ENCODE results near the gene MAP4K3.

Gene MAP4K3

DNA sequence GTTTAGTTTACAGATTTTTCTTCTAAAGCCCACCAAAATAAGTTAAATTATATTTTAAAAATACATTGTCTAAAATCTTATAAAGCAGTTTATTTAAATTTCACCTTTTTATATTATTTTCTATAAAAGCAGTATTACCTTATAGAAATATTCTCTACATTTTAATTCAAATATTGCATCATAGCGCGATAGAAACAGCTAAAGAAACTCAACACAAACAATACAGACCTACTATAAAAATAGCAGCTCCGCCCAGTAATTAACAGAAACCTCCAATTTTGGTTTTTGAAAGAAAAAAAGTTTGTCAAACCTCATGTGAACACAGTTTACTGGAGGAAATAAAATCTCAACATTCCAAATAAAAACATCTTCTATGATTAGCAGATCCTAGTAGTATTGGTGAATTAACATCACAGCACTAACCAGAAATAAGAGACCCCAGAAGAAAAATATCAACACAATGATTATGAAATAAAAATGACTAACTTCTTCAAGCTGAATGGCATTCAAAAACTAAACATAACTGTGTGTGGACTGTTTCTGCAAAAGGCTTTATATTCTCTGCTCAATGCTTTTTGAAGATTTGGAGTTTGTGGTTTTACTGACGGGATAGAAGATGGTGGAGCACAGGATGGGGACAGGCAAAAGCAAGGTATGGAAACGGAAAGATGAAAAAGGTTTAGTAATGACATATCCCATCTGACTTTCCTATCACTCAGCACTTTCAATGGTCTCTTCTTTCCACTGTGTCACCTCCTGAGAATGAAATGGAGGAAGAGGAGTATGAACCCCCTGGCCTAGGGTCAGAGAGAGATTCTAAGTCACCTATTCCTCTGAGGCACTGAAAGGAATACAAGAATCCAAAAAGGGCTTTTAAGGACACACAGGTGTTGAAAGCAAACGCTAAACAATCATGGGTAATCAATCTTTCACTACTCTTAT, 17.5 kb downstream of the MAP4K3 start:
- H3K4me3 ChIP-seq (ENCODE audit: control insufficient read depth in 1 of 7, extremely low read depth in 1 of 7, insufficient read depth in 4 of 7, low read depth in 2 of 7, low read length in 6 of 7) = no peak overlapping the region
- ChIA-PET CTCF (interaction anchor here (0.8 to 2.4 kb wide), 3 partner anchors 12 to 40 kb away, joined by 3 to 7 read pairs (median 4); no protein-coding TSS in a partner anchor), POLR2A (no interaction called here)
- no peak overlapping the region for H3K27ac ChIP-seq (ENCODE audit: insufficient read depth in 1 of 2, low read depth in 1 of 2, low read length in 2 of 2, poor library complexity in 1 of 2, severe bottlenecking in 2 of 2)
- no peaks in the 10 kb centered on the region for H3K27me3 ChIP-seq (replicated peaks in 2 of 5; ENCODE audit: control insufficient read depth in 4 of 5, insufficient read depth in 5 of 5, low read length in 4 of 5)
- H3K4me1 ChIP-seq (ENCODE audit: control extremely low read depth in 1 of 4, control insufficient read depth in 4 of 4, insufficient read depth in 4 of 4, low read length in 3 of 4) = peaks cover 0 to 8% (median 7%) of the 10 kb centered on the region in 4 experiments
- no peak for DNase-seq
- peaks cover 0 to 2% (median 0%) of the 10 kb centered on the region in 4 experiments for H3K36me3 ChIP-seq (ENCODE audit: control insufficient read depth in 4 of 4, insufficient read depth in 4 of 4, low read length in 3 of 4)
- no peaks in the 10 kb centered on the region for H3K9me3 ChIP-seq (ENCODE audit: control extremely low read depth in 1 of 5, control insufficient read depth in 4 of 5, insufficient read depth in 2 of 5, low read depth in 1 of 5, low read length in 4 of 5)
- WGBS (ENCODE audit: insufficient coverage) = no CpG with 5 or more reads among the region's 6 CpGs

DNA sequence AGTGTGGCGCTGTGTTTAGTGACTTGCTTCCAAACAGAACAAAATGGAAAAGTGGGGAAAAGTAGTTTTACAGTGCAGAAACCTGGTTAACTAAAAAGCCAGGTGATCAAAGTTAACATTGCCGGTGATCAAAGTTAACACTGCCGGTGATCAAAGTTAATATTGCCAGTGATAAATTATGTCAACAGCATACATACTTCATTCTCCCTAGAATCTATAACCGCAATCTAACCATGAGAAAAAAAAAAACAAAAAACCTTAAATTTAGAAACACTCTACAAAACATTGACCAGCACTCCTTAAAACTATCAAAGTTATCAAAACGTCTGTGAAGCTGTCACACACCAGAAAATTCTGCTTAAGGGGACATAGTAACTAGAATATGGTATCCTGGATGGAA, 18.6 kb downstream of the MAP4K3 start:
- DNase-seq = no peak
- ChIA-PET POLR2A (no interaction called here), CTCF (interaction anchor here (0.8 to 2.4 kb wide), 3 partner anchors 13 to 39 kb away, joined by 3 to 7 read pairs (median 4); no protein-coding TSS in a partner anchor)
- H3K4me3 ChIP-seq (ENCODE audit: control insufficient read depth in 1 of 7, extremely low read depth in 1 of 7, insufficient read depth in 4 of 7, low read depth in 2 of 7, low read length in 6 of 7) = no peak overlapping the region
- 100% methylated on average over 3 of the region's 5 CpGs for WGBS (ENCODE audit: insufficient coverage)
- no peak overlapping the region for H3K27ac ChIP-seq (ENCODE audit: insufficient read depth in 1 of 2, low read depth in 1 of 2, low read length in 2 of 2, poor library complexity in 1 of 2, severe bottlenecking in 2 of 2)
- peaks cover 0 to 2% (median 0%) of the 10 kb centered on the region in 4 experiments for H3K36me3 ChIP-seq (ENCODE audit: control insufficient read depth in 4 of 4, insufficient read depth in 4 of 4, low read length in 3 of 4)
- no peaks in the 10 kb centered on the region for H3K9me3 ChIP-seq (ENCODE audit: control extremely low read depth in 1 of 5, control insufficient read depth in 4 of 5, insufficient read depth in 2 of 5, low read depth in 1 of 5, low read length in 4 of 5)
- H3K4me1 ChIP-seq (ENCODE audit: control extremely low read depth in 1 of 4, control insufficient read depth in 4 of 4, insufficient read depth in 4 of 4, low read length in 3 of 4) = peaks cover 0 to 4% (median 1%) of the 10 kb centered on the region in 4 experiments
- H3K27me3 ChIP-seq (replicated peaks in 2 of 5; ENCODE audit: control insufficient read depth in 4 of 5, insufficient read depth in 5 of 5, low read length in 4 of 5) = no peaks in the 10 kb centered on the region

DNA sequence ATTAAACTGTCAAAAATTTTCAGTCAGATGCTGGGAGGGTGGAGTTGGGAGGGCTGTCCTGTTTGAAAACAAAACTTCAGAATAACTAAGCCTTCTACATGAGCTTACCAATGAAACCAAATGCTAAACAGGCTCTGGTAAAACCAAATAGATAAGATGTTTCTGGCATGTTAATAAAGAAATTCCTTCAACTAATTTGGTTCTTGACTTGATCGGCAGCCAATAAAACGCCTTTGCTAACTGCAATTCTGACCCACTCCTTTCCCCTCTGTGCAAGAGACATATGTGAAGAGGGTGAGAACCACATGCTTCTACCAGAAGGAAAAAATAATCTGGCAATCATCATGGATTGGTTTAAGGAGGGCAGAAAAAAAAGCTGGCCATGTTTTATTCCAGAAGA, 20.9 kb downstream of the MAP4K3 start:
- CTCF ChIA-PET = no interaction called here

DNA sequence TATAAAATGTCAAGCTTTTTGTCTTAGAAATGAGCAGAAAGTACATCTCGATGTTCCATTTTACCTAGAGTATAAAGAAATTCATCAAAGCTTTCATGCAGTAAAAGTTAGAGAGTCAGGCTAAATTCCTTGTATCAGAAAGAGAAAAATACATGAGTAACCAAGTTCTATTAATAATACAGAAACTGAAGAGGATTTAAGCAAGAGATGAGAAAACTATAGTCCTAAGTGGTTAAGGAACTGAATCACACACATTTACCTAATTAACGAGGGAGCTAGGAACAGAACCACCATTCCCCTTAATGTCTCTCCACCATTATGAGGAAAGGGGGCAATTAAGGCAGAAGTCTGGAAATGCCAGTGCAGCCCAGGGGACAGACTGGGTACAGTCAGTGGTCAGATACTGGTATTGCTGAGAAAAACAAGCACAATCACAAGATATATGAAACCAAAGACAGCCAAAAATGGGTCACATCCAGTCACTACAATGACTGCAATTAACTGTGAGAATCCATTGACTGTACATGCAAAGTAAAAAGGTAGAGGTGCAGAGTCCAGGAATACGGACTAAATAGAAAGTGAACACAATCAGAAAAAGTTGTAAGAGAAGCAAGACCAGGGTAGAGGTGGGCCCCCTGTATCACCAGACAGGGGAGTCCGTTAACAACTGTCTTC, 23.9 kb downstream of the MAP4K3 start:
- CTCF ChIA-PET = interaction anchor here (4.0 kb wide), 1 partner anchor 14 kb away, joined by 14 read pairs; no protein-coding TSS in a partner anchor
- POLR2A ChIA-PET = no interaction called here
- H3K27me3 ChIP-seq (replicated peaks in 2 of 5; ENCODE audit: control insufficient read depth in 4 of 5, insufficient read depth in 5 of 5, low read length in 4 of 5) = no peaks in the 10 kb centered on the region
- H3K4me1 ChIP-seq (ENCODE audit: control extremely low read depth in 1 of 4, control insufficient read depth in 4 of 4, insufficient read depth in 4 of 4, low read length in 3 of 4) = peaks cover 0 to 17% (median 9%) of the 10 kb centered on the region in 4 experiments
- no peak for DNase-seq
- no peak overlapping the region for H3K27ac ChIP-seq (ENCODE audit: insufficient read depth in 1 of 2, low read depth in 1 of 2, low read length in 2 of 2, poor library complexity in 1 of 2, severe bottlenecking in 2 of 2)
- H3K36me3 ChIP-seq (ENCODE audit: control insufficient read depth in 4 of 4, insufficient read depth in 4 of 4, low read length in 3 of 4) = no peaks in the 10 kb centered on the region
- no peaks in the 10 kb centered on the region for H3K9me3 ChIP-seq (ENCODE audit: control extremely low read depth in 1 of 5, control insufficient read depth in 4 of 5, insufficient read depth in 2 of 5, low read depth in 1 of 5, low read length in 4 of 5)
- WGBS (ENCODE audit: insufficient coverage) = 100% methylated on average over 3 of the region's 4 CpGs
- H3K4me3 ChIP-seq (ENCODE audit: control insufficient read depth in 1 of 7, extremely low read depth in 1 of 7, insufficient read depth in 4 of 7, low read depth in 2 of 7, low read length in 6 of 7) = no peak overlapping the region

More for the DNA sequence above, 20.9 kb downstream of the MAP4K3 start:
- Histone ChIP-seq H3K27ac (ENCODE audit: insufficient read depth in 1 of 2, low read depth in 1 of 2, low read length in 2 of 2, poor library complexity in 1 of 2, severe bottlenecking in 2 of 2) (no peak overlapping the region), H3K9me3 (ENCODE audit: control extremely low read depth in 1 of 5, control insufficient read depth in 4 of 5, insufficient read depth in 2 of 5, low read depth in 1 of 5, low read length in 4 of 5) (no peaks in the 10 kb centered on the region), H3K27me3 (replicated peaks in 2 of 5; ENCODE audit: control insufficient read depth in 4 of 5, insufficient read depth in 5 of 5, low read length in 4 of 5) (no peaks in the 10 kb centered on the region), H3K4me1 (ENCODE audit: control extremely low read depth in 1 of 4, control insufficient read depth in 4 of 4, insufficient read depth in 4 of 4, low read length in 3 of 4) (no peaks in the 10 kb centered on the region), H3K4me3 (ENCODE audit: control insufficient read depth in 1 of 7, extremely low read depth in 1 of 7, insufficient read depth in 4 of 7, low read depth in 2 of 7, low read length in 6 of 7) (no peak overlapping the region), H3K36me3 (ENCODE audit: control insufficient read depth in 4 of 4, insufficient read depth in 4 of 4, low read length in 3 of 4) (no peaks in the 10 kb centered on the region)
- no peak for DNase-seq
- 93% methylated on average over 2 of the region's 2 CpGs for WGBS (ENCODE audit: insufficient coverage)
- POLR2A ChIA-PET = no interaction called here

DNA sequence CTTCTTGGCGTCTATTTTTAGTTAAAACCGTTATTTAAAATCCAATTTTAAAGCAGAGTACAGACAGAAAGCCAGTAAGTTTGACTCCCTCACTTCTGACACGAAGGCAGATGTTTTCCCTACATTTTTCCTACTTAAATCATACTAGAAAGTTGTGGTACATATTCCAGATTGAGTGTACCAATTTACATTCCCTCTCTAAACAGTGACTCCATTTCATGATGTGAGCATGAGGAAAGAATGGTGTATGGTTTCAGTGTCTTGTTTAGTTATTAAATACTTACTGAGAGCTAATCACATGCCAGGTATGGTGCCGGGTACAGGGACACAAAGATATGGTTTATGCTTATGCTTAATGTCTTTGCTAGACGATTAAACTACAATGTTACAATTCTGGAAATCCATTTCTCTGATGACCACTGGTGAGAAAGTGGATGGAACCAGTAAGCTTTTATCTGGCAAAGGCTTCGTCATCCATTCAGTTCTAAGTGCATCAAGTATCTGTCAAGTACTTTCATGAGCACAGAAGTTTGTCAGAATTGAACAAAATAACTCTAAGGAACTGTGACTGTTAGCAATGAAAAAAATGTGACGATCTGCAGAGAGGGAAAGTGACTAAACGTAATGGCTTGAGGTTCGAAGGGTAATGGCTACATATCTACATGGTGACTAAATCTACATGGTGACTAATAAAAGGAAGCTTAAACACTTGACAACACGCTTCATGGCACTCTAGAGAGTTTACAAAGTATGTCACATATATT, 25.7 kb downstream of the MAP4K3 start:
- ChIA-PET POLR2A (no interaction called here), CTCF (interaction anchor here (0.7 to 4.0 kb wide), 2 partner anchors 12 to 21 kb away, joined by 3 to 14 read pairs; no protein-coding TSS in a partner anchor)
- Histone ChIP-seq H3K36me3 (ENCODE audit: control insufficient read depth in 4 of 4, insufficient read depth in 4 of 4, low read length in 3 of 4) (no peaks in the 10 kb centered on the region), H3K4me1 (ENCODE audit: control extremely low read depth in 1 of 4, control insufficient read depth in 4 of 4, insufficient read depth in 4 of 4, low read length in 3 of 4) (peaks cover 0 to 24% (median 13%) of the 10 kb centered on the region in 4 experiments), H3K4me3 (ENCODE audit: control insufficient read depth in 1 of 7, extremely low read depth in 1 of 7, insufficient read depth in 4 of 7, low read depth in 2 of 7, low read length in 6 of 7) (no peak overlapping the region), H3K27me3 (replicated peaks in 2 of 5; ENCODE audit: control insufficient read depth in 4 of 5, insufficient read depth in 5 of 5, low read length in 4 of 5) (no peaks in the 10 kb centered on the region), H3K9me3 (ENCODE audit: control extremely low read depth in 1 of 5, control insufficient read depth in 4 of 5, insufficient read depth in 2 of 5, low read depth in 1 of 5, low read length in 4 of 5) (no peaks in the 10 kb centered on the region), H3K27ac (ENCODE audit: insufficient read depth in 1 of 2, low read depth in 1 of 2, low read length in 2 of 2, poor library complexity in 1 of 2, severe bottlenecking in 2 of 2) (no peak overlapping the region)
- WGBS (ENCODE audit: insufficient coverage) = 91% methylated on average over 9 of the region's 10 CpGs
- no peak for DNase-seq

DNA sequence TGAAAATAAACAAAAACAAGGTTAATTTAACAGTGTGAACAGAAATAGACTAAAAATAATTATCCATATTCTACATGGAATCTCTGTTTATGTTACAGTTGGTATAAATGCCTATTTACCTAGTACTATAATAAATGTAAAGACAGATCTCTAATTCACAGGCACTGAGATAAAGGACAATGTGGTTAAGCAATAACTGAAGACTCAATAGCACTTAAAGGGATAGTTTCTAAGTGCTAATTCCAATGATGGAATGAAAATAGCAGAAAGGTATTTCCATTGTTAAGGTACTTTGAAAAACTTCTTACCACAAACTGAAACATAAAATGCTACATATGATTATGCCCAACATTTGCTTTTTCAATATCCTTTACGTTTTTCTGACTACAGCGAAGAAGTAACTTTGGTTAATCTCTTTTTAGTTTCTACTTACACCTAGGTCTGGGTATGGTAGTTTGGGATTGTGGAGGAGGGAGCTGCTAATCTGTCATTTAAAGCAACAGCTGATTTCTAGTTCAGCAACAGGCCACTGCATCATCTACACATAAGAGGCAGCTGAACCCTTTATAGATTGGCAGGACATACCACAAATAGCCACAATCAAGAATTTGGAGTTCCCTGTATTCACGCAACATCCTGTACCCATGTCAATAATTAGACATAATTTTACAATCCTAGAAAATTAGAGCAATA, 27.2 kb downstream of the MAP4K3 start:
- no CpG with 5 or more reads among the region's 3 CpGs for WGBS (ENCODE audit: insufficient coverage)
- POLR2A ChIA-PET = interaction anchor here (0.6 kb wide), 1 partner anchor 11 kb away, joined by 3 read pairs; no protein-coding TSS in a partner anchor
- no peak overlapping the region for H3K27ac ChIP-seq (ENCODE audit: insufficient read depth in 1 of 2, low read depth in 1 of 2, low read length in 2 of 2, poor library complexity in 1 of 2, severe bottlenecking in 2 of 2)

More for the DNA sequence above, 27.2 kb downstream of the MAP4K3 start:
- H3K9me3 ChIP-seq (ENCODE audit: control extremely low read depth in 1 of 5, control insufficient read depth in 4 of 5, insufficient read depth in 2 of 5, low read depth in 1 of 5, low read length in 4 of 5) = no peaks in the 10 kb centered on the region
- H3K36me3 ChIP-seq (ENCODE audit: control insufficient read depth in 4 of 4, insufficient read depth in 4 of 4, low read length in 3 of 4) = no peaks in the 10 kb centered on the region
- CTCF ChIA-PET = interaction anchor here (1.6 to 4.0 kb wide), 2 partner anchors 10 to 320 kb away, joined by 4 to 14 read pairs; no protein-coding TSS in a partner anchor
- no peaks in the 10 kb centered on the region for H3K27me3 ChIP-seq (replicated peaks in 2 of 5; ENCODE audit: control insufficient read depth in 4 of 5, insufficient read depth in 5 of 5, low read length in 4 of 5)
- DNase-seq = no peak
- peaks cover 0 to 24% (median 13%) of the 10 kb centered on the region in 4 experiments for H3K4me1 ChIP-seq (ENCODE audit: control extremely low read depth in 1 of 4, control insufficient read depth in 4 of 4, insufficient read depth in 4 of 4, low read length in 3 of 4)
- no peak overlapping the region for H3K4me3 ChIP-seq (ENCODE audit: control insufficient read depth in 1 of 7, extremely low read depth in 1 of 7, insufficient read depth in 4 of 7, low read depth in 2 of 7, low read length in 6 of 7)

All from common myeloid progenitor, CD34-positive (primary cell).